Spleen (tissue), 7 donors: Measurements from ENCODE around the gene DTNB.

Experiments
- CTCF ChIP-seq, 11 experiments: fragments of 200-600 bp in 7 of 11; fragments of 450-650 bp in 4 of 11; sonication (generic) in 4 of 11; IDR thresholded peaks in 8 of 11; conservative IDR thresholded peaks in 3 of 11; 1 replicate in 7 of 11; 2 replicates in 4 of 11; pipeline versions ENCODE4 v1.4.0 to v1.8.0; 2016 to 2021; ENCODE audit warnings: antibody characterized with exemption in 11 of 11, inconsistent platforms in 4 of 11, mild to moderate bottlenecking in 1 of 11
- POLR2A ChIP-seq, 3 donors: fragments of 450-650 bp; IDR thresholded peaks; one replicate each; pipeline ENCODE4 v1.5.1; 2017; ENCODE audit warnings: antibody characterized with exemption in 3 of 3, mild to moderate bottlenecking in 1 of 3
- POLR2AphosphoS5 ChIP-seq, 3 donors: sonication (generic); formaldehyde crosslinking; IDR thresholded peaks; one replicate each; pipeline ENCODE4 v1.5.1; 2017; ENCODE audit warnings: antibody characterized with exemption in 3 of 3
- donor health status: DM: no; HTN: no; CAD: no; lungs with moderate emphysema.
- donor health status: DM: no; HTN: no; CAD: no.
- donor health status: DM: no; HTN: no; CAD: no.

GRCh38 chr2:25333981-25334380 lies 339.4 kb downstream of the DTNB start:
- TF ChIP-seq CTCF (IDR thresholded peaks at IDR 0.05 in 8 of 11, conservative IDR thresholded peaks at IDR 0.05 in 3 of 11), result no peak
- TF ChIP-seq POLR2AphosphoS5 (IDR thresholded peaks at IDR 0.05), result no peak
- no peak for TF ChIP-seq POLR2A (IDR thresholded peaks at IDR 0.05)
